ENCODE measurements around the gene GPX7. TPM values are rescaled to one million over a fixed set of nuclear protein-coding genes. Genes with fewer than 3 reads are reported as not detected.

The GPX7 gene
- total and polyA plus RNA-seq, 2 of the 4 experiments (the other 2 are of a cell fraction), result 3.4 to 3.8 TPM

DNA sequence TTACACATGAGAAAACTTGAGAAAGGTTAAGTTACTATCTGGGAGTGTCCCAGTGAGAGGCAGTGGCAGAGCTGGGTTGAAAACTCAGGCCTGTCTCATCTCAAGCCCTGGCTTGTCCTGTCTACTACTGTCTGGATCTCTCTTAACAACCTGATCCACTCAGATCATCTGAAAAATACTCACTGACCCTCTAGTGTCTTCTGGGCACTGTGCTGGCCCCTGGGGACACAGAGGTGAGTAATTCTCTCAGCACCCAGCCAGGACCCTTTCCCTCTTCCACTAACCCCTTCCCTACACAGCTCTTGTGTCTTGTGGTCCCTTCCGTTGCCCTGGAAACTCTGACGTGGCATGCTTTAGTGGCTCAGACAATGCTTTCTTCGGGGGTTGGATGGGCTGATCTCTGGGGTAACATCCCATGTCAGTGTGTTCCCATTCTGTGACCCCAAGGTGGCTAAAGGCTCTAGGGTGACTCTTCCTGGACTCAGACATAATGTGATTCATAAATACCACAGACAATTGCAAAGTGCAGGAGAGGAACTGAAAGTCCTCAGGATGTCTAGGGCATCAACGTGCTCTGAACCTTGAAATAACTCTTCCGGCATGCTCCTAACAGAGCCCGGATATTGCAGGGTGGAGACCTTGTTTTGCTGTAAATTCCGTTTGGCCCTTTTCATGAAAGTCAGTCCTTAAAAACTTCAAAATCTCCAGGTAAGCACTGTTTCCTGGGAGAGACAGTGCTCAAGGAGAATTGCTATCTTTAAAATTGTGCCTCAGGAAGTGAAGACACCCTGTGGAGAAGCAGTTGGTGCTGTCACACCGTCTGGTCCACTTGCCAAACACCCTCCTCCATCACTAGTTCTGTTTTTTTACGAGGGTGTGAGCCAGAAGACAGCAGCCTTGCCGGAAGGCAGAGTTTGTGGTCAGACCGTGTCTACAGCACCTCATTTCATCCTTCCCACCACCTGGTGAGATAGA is 34.8 kb downstream of the GPX7 start:
- dilution Hi-C loops (cut with HindIII; ENCODE audit: low sequenced_read_pairs, unreplicated experiment), result no loop called here
- 73% methylated on average over 5 of the region's 11 CpGs; no CpG with 5 or more reads in 1 of the 2 experiments for WGBS, 2 experiments (ENCODE audit: extremely low coverage in 2 of 2, insufficient read length in 1 of 2)
- no peak overlapping the region for H2BK120ac ChIP-seq (ENCODE audit: low read depth, low read length)
- no peaks in the 10 kb centered on the region; the same call in 1 of the 2 replicates for H3K4me1 ChIP-seq (ENCODE audit: control insufficient read depth, insufficient read depth, low read length)
- ChIA-PET POLR2A (ENCODE audit: unreplicated experiment) (no interaction called here), CTCF (no interaction called here)
- H3K14ac ChIP-seq (replicated peaks; ENCODE audit: low read depth, low read length), result no peak overlapping the region
- ATAC-seq (ENCODE audit: low read depth) (no peak), DNase-seq (no peak)
- H2BK15ac ChIP-seq (ENCODE audit: low read depth, low read length), result no peak overlapping the region
- H3K4me3 ChIP-seq (ENCODE audit: insufficient read depth, low read depth, low read length), result no peak overlapping the region
- no peak overlapping the region for H3K4me2 ChIP-seq (ENCODE audit: low read depth, low read length)
- H3K27me3 ChIP-seq (ENCODE audit: control insufficient read depth, insufficient read depth, low read length), result peaks cover 42% of the 10 kb centered on the region
- H3K23ac ChIP-seq (ENCODE audit: low read depth, low read length), result no peak overlapping the region
- no peak overlapping the region for H2BK20ac ChIP-seq (ENCODE audit: low read depth, low read length)
- peaks cover 7% of the 10 kb centered on the region; the same call in 1 of the 2 replicates for H3K9me3 ChIP-seq (ENCODE audit: control insufficient read depth, insufficient read depth, low read length)
- H3K9ac ChIP-seq (ENCODE audit: low read depth, low read length), result no peak overlapping the region
- no TSS peak for BruUV-seq (replicated peaks)
- H3K36me3 ChIP-seq (ENCODE audit: control insufficient read depth, insufficient read depth, low read length), result no peaks in the 10 kb centered on the region
- H3K4ac ChIP-seq (ENCODE audit: low read depth, low read length), result no peak overlapping the region
- H4K5ac ChIP-seq (ENCODE audit: low read depth, low read length), result no peak overlapping the region
- TF ChIP-seq BHLHE40 (IDR thresholded peaks at IDR 0.05; ENCODE audit: low read depth, low read length) (no peak), MAZ (IDR thresholded peaks at IDR 0.05; ENCODE audit: borderline replicate concordance, low read depth, low read length) (no peak), RAD21 (IDR thresholded peaks at IDR 0.05; ENCODE audit: low read length) (no peak)
- no peak overlapping the region for H4K91ac ChIP-seq (ENCODE audit: insufficient read depth, low read depth, low read length)
- H2AFZ ChIP-seq (replicated peaks; ENCODE audit: low read length, poor library complexity), result no peak overlapping the region
- H4K8ac ChIP-seq (ENCODE audit: low read depth in 2 of 2, low read length in 2 of 2), result no peak overlapping the region
- no peak overlapping the region for H3K27ac ChIP-seq (ENCODE audit: insufficient read depth, low read length)
- no peak overlapping the region for H2BK5ac ChIP-seq (ENCODE audit: low read depth, low read length, poor library complexity, severe bottlenecking)
- in situ Hi-C loops (cut with MboI; ENCODE audit: low sequenced_read_pairs), result no loop called here
- H3K56ac ChIP-seq (ENCODE audit: extremely low read depth, insufficient read depth, low read length), result no peak overlapping the region
- no peaks in the 10 kb centered on the region; the same call in 1 of the 2 replicates for H4K20me1 ChIP-seq (ENCODE audit: insufficient read depth, low read length)
- 0 out of 2 replicates have a peak, but pooled peaks cover 2% of the 10 kb centered on the region for H3K9me1 ChIP-seq (ENCODE audit: insufficient read depth, low read length)
- intact Hi-C loops (cut with micrococcal nuclease), result no loop called here
- H3K79me1 ChIP-seq (ENCODE audit: low read depth in 1 of 2, low read length in 2 of 2), result no peaks in the 10 kb centered on the region
- H2AK9ac ChIP-seq (replicated peaks; ENCODE audit: low read depth, low read length, poor library complexity), result no peak overlapping the region
- no peak overlapping the region for H2AK5ac ChIP-seq (ENCODE audit: low read depth, low read length)
- H3K18ac ChIP-seq (ENCODE audit: low read depth, low read length), result no peak overlapping the region
